ENCODE measurements around the gene ZFR.
"Not testable (repeated sequence)": the region's sequence is repeated elsewhere in the genome, so short reads cannot be mapped to it uniquely, and the experiment has no call there.

Gene ZFR

DNA sequence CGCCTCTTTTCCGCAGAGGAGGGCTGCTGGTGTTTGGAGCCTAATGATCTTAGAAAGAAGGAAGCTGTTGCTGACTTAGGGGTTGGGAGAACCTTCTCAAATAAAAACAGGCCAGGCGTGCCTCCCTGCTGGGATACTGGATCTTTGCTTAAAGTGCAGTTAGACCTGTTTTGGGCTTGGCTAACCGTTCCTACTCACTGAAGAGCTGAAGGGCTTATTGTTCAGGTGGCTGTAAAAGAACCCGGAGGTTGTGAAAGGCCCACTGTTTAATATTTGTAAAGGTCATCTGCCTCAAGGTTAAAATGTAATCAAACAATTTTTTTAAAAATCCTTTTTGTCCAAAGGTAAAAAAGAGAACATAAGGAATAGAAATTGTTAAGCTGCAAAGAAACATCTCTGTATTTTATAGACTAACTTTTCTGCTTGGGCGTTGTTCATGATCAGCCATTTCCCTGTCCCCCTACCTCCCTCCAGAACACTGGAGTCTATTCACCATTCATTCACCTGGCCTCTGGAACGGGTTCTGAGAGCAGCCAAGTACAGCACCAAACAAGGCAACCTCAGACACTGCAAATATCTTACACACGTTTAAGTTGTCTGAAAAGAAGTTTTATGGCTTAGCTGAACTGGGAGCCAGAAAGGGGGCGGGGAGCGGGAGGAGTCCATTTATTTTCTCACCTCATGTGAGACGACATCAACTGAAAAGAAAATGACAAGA lies 113.2 kb downstream of the ZFR start:
- H2AFZ ChIP-seq (ENCODE audit: low read depth, low read length) = no peak overlapping the region
- H3K36me3 ChIP-seq (ENCODE audit: insufficient read depth, low read length) = no peaks in the 10 kb centered on the region
- H3K9me3 ChIP-seq (ENCODE audit: low read length) = no peaks in the 10 kb centered on the region
- H3K27me3 ChIP-seq (ENCODE audit: insufficient read depth, low read length) = no peaks in the 10 kb centered on the region
- peaks cover 5% of the 10 kb centered on the region for H3K4me1 ChIP-seq (ENCODE audit: insufficient read depth, low read length)
- H3K4me3 ChIP-seq (ENCODE audit: low read length) = no peak overlapping the region

DNA sequence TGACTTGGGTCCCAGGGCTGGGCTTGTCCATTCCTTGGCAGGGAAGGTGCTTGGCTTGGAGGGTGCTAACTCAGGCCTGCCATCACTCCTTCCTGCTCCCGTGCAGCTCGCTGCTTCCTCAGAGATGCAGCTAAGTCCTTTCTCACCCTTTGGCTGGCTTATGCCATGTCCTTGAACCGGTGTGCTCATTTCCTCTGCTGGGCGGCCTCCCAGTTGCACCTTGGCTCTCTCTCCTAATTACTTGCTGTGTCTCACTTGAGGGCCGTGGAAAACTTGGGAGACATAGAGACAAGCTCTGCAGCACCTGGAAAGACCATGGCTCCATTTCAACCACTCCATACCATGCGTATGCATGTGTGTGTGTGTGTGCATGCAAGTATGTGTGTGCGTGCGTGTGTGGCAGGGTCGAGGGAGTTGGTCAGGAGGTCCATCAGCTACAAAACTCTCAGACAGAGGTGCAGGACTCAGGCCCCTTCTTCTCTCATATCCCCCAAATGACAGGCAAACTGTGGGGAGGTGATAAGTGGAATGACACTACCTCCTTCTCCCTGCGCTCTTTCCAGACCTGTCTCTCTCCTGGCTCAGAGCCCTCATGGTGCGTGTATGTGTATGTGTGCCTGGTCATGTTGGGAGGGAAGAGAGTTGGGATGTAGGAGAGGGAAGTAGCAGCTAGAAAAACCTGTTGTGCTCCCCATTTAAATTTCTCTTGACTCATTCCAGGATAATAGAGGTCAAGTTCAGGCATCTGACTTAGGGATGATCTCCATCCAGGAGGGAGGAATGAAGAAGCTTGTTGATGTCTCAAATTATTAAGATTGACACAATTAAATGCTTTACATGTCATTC lies 114.2 kb downstream of the ZFR start:
- Histone ChIP-seq H3K4me3 (ENCODE audit: low read length) (no peak overlapping the region), H2AFZ (ENCODE audit: low read depth, low read length) (no peak overlapping the region), H3K4me1 (ENCODE audit: insufficient read depth, low read length) (peaks cover 5% of the 10 kb centered on the region), H3K9me3 (ENCODE audit: low read length) (no peaks in the 10 kb centered on the region), H3K36me3 (ENCODE audit: insufficient read depth, low read length) (no peaks in the 10 kb centered on the region), H3K27me3 (ENCODE audit: insufficient read depth, low read length) (no peaks in the 10 kb centered on the region)

DNA sequence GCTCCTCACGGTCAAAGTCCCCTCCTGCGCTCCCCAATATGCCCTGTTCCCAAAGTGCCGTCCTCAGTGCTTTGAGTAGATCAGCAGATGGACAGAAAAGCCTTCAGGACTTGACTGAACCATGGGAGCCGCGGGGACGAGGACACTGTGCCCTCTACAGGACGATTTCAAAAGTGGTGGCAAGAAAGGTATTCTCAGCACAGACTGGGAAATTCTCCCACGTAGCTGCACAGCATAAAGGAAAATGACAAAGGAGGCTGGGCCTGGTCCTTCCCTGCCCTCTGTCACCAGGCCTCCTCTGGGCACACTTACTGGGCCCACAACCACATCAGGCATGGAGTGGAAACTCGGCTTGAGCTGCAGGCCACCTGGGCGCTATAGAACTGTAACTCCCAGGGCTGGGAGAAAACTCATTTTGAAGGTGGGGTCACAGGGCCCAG lies 115.1 kb downstream of the ZFR start:
- Histone ChIP-seq H2AFZ (ENCODE audit: low read depth, low read length) (no peak overlapping the region), H3K36me3 (ENCODE audit: insufficient read depth, low read length) (no peaks in the 10 kb centered on the region), H3K4me1 (ENCODE audit: insufficient read depth, low read length) (peaks cover 5% of the 10 kb centered on the region), H3K27me3 (ENCODE audit: insufficient read depth, low read length) (no peaks in the 10 kb centered on the region), H3K4me3 (ENCODE audit: low read length) (no peak overlapping the region), H3K9me3 (ENCODE audit: low read length) (no peaks in the 10 kb centered on the region)

DNA sequence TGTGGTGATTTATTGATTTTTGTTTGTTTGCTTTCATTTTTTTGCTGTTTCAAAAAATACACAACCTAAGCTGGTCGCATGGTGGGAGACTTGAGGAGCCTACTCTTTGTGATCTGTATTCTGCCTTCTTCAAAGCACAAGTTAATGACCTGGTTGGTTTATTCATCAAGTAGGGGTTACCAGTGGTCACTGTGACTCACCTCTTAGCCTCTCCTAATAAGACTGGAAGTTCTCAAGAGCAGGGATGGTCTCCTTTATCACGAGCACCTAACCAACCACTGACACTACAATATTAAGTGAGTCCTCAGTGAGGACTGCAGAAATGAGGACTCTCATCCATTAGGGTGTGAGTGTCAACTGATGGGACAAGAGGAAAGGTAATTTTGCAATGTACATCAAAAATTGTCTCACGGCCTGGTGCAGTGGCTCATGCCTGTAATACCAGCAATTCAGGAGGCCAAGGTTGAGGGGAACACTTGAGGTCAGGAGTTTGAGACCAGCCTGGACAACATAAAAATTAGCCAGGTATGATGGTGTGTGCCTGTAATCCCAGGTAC lies 118.2 kb downstream of the ZFR start:
- Histone ChIP-seq H3K4me3 (ENCODE audit: low read length) (no peak overlapping the region), H3K27me3 (ENCODE audit: insufficient read depth, low read length) (no peaks in the 10 kb centered on the region), H3K9me3 (ENCODE audit: low read length) (no peaks in the 10 kb centered on the region), H3K36me3 (ENCODE audit: insufficient read depth, low read length) (no peaks in the 10 kb centered on the region), H2AFZ (ENCODE audit: low read depth, low read length) (no peak overlapping the region), H3K4me1 (ENCODE audit: insufficient read depth, low read length) (peaks cover 5% of the 10 kb centered on the region)

DNA sequence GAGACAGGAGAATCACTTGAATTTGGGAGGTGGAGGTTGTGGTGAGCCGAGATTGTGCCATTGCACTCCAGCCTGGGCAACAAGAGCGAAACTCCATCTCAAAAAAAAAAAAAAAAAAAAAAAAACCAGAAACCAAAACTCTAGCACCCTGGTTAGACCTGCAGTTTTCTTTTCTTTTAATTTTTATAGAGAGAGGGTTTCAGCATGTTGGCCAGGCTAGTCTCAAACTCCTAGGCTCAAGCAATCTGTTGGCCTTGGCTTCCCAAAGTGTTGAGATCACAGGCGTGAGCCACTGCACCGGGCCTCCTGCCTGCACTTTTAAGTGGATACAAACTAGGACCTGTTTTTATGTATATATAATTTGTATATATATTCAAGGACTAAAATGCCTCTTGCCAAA lies 118.9 kb downstream of the ZFR start:
- Histone ChIP-seq H3K36me3 (ENCODE audit: insufficient read depth, low read length) (no peaks in the 10 kb centered on the region), H3K9me3 (ENCODE audit: low read length) (no peaks in the 10 kb centered on the region), H3K4me1 (ENCODE audit: insufficient read depth, low read length) (peaks cover 3% of the 10 kb centered on the region), H3K27me3 (ENCODE audit: insufficient read depth, low read length) (no peaks in the 10 kb centered on the region), H2AFZ (ENCODE audit: low read depth, low read length) (no peak overlapping the region), H3K4me3 (ENCODE audit: low read length) (no peak overlapping the region)

DNA sequence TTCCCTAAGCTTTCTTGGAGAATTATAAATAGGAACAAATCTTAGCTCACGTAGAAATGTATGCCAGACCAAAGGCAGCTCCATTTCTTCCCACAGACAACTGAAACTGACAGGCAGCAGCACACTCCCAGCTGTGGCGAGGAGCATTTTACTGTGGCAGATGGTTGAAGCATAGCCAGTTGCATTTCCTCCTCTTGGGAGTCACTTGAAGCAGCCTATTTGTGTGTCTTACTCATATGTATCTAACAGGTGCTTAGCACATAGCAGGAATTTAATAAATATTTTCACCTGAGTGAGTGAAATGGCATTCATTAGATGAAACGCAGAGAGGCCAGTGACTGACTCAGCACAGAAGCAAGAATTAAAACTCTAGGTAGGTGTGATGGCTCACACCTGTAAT lies 119.5 kb downstream of the ZFR start:
- Histone ChIP-seq H2AFZ (ENCODE audit: low read depth, low read length) (no peak overlapping the region), H3K4me1 (ENCODE audit: insufficient read depth, low read length) (no peaks in the 10 kb centered on the region), H3K9me3 (ENCODE audit: low read length) (no peaks in the 10 kb centered on the region), H3K36me3 (ENCODE audit: insufficient read depth, low read length) (no peaks in the 10 kb centered on the region), H3K27me3 (ENCODE audit: insufficient read depth, low read length) (no peaks in the 10 kb centered on the region), H3K4me3 (ENCODE audit: low read length) (no peak overlapping the region)

DNA sequence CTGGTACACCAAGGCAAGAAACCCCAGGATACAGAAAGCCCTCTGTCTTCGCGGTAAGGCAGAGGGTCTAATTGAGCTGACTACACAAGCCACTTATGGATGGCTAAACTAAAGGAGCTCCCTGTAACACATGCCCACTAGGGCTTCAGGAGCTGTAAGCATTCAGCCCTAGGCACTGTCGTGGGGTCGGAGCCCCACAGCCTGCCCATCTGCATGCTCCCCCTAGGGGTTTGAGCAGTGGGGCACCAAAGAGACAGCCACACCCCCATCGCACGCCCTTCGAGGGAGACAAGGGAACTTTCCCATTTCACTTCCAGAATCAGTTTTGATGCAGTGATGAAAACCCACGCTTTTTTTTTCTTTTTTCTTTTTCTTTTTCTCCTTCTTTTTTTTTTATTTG lies 120.8 kb downstream of the ZFR start:
- H3K4me1 ChIP-seq (ENCODE audit: insufficient read depth, low read length) = no peaks in the 10 kb centered on the region
- H3K27me3 ChIP-seq (ENCODE audit: insufficient read depth, low read length) = no peaks in the 10 kb centered on the region
- no peaks in the 10 kb centered on the region for H3K36me3 ChIP-seq (ENCODE audit: insufficient read depth, low read length)
- no peaks in the 10 kb centered on the region for H3K9me3 ChIP-seq (ENCODE audit: low read length)
- H2AFZ ChIP-seq (ENCODE audit: low read depth, low read length) = no peak overlapping the region
- H3K4me3 ChIP-seq (ENCODE audit: low read length) = no peak overlapping the region

DNA sequence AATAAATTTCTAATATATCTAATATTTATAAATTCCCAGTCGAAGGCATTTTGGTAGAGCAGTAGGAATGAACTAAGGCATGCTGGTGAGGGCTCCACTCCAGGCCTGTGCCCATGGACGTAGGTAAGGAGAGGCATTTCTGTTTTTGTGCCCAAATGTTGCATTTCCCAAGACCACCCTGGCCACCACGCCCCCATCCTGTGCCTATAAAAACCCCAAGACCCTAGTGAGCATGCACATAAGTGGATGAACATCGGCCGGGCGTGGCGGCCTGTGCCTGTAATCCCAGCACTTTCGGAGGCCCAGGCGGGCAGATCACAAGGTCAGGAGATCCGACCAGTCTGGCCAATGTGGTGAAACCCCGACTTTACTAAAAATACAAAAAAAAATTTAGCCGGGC lies 121.7 kb downstream of the ZFR start:
- Histone ChIP-seq H3K4me3 (ENCODE audit: low read length) (no peak overlapping the region), H3K27me3 (ENCODE audit: insufficient read depth, low read length) (no peaks in the 10 kb centered on the region), H2AFZ (ENCODE audit: low read depth, low read length) (no peak overlapping the region), H3K9me3 (ENCODE audit: low read length) (no peaks in the 10 kb centered on the region), H3K36me3 (ENCODE audit: insufficient read depth, low read length) (no peaks in the 10 kb centered on the region), H3K4me1 (ENCODE audit: insufficient read depth, low read length) (no peaks in the 10 kb centered on the region)

DNA sequence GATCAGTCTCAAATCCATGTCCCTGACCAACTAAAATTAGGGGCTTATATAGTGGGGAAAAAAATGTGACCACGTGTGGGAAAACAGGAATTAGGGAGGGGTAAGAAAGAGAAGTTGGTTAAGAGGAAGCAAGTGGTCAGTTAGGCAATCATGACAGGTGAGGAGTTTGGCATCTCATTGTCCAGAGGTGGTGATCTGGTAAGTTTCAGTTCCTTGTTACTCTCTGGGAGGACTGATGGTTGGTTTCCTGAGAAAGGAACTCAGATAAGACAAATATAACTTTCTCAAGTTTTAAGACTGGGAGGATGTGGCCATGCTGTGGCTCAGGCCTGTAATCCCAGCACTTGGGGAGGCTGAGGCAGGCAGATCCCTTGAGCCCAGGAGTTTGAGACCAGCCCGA lies 122.8 kb downstream of the ZFR start:
- H3K27me3 ChIP-seq (ENCODE audit: insufficient read depth, low read length); H3K9me3 ChIP-seq (ENCODE audit: low read length); H3K4me1 ChIP-seq (ENCODE audit: insufficient read depth, low read length); H3K36me3 ChIP-seq (ENCODE audit: insufficient read depth, low read length); H2AFZ ChIP-seq (ENCODE audit: low read depth, low read length); H3K4me3 ChIP-seq (ENCODE audit: low read length): not testable (repeated sequence)

DNA sequence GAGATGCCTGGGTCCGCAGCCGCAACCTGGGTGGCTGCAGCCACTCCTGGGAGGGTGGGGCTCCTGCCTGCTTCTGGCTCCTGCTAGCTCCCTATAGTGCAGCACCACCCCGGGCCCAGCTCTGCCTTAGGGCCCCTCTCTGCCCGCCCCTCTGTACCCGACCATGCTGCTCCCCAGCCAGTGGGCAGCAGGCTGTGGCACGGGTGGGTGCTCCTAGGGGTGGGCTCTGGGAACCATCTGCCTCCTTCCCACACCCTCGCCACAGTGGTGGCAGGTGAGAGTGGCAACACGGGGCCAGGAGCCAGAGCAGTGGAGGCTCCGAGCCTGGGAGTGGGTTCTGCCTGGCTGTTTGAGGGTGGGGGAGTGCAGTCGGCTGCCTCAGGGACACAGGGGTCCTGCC lies 124.0 kb downstream of the ZFR start:
- H3K27me3 ChIP-seq (ENCODE audit: insufficient read depth, low read length) = no peaks in the 10 kb centered on the region
- no peaks in the 10 kb centered on the region for H3K9me3 ChIP-seq (ENCODE audit: low read length)
- no peaks in the 10 kb centered on the region for H3K36me3 ChIP-seq (ENCODE audit: insufficient read depth, low read length)
- no peak overlapping the region for H3K4me3 ChIP-seq (ENCODE audit: low read length)
- no peaks in the 10 kb centered on the region for H3K4me1 ChIP-seq (ENCODE audit: insufficient read depth, low read length)
- no peak overlapping the region for H2AFZ ChIP-seq (ENCODE audit: low read depth, low read length)

DNA sequence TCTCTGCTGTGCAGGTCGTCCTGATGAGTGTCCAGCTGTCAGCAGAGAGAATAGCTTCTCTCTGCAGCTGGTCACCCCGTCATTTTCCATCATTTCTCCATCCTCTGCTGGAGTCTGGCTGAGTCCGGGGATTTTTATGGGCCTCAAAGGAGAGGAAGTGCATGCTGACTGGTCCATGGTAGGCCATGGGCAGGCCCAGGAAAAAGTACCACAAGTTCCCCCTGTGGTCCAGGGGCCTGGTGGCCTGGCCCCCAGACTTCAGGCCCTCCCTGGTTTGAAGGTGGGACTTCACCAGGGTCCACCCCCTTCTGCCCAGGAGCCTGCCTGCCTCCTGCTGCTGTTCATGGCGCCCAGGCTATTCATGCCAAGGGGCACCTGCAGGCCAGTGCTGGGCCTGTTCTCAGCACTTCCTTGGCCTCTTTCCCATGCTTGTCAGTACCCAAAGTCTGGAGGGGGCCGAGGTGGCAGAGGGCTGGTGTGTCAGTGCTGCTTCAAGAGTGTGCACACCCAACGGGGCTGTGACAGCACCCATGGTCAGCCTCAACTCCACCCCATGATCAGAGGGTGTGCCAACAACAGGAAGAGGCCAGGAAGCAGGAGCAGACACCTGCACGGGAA lies 124.5 kb downstream of the ZFR start:
- Histone ChIP-seq H3K9me3 (ENCODE audit: low read length) (no peaks in the 10 kb centered on the region), H3K4me1 (ENCODE audit: insufficient read depth, low read length) (no peaks in the 10 kb centered on the region), H2AFZ (ENCODE audit: low read depth, low read length) (no peak overlapping the region), H3K4me3 (ENCODE audit: low read length) (no peak overlapping the region), H3K27me3 (ENCODE audit: insufficient read depth, low read length) (no peaks in the 10 kb centered on the region), H3K36me3 (ENCODE audit: insufficient read depth, low read length) (no peaks in the 10 kb centered on the region)

DNA sequence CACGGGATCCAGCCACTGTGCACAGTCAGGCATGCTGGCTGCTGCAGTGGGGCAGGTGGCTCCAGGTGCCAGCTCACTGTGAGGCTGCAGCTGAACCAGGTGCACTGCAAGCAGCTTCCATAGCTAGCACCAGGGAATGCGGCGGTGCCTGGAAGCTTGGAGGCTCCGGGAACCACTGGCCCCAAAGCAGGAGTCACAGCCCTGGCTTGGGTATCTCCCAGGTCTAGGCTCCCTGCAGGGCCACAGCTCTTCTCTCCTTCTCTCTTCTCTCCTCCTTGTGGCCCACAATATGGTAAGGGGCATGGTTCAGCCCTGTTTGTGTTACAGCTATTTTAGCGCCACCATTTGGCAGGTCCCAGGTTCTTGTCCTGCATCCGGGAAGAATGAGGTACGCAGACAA lies 125.1 kb downstream of the ZFR start:
- H2AFZ ChIP-seq (ENCODE audit: low read depth, low read length) = no peak overlapping the region
- no peak overlapping the region for H3K4me3 ChIP-seq (ENCODE audit: low read length)
- H3K27me3 ChIP-seq (ENCODE audit: insufficient read depth, low read length) = no peaks in the 10 kb centered on the region
- H3K9me3 ChIP-seq (ENCODE audit: low read length) = no peaks in the 10 kb centered on the region
- H3K36me3 ChIP-seq (ENCODE audit: insufficient read depth, low read length) = no peaks in the 10 kb centered on the region
- no peaks in the 10 kb centered on the region for H3K4me1 ChIP-seq (ENCODE audit: insufficient read depth, low read length)

DNA sequence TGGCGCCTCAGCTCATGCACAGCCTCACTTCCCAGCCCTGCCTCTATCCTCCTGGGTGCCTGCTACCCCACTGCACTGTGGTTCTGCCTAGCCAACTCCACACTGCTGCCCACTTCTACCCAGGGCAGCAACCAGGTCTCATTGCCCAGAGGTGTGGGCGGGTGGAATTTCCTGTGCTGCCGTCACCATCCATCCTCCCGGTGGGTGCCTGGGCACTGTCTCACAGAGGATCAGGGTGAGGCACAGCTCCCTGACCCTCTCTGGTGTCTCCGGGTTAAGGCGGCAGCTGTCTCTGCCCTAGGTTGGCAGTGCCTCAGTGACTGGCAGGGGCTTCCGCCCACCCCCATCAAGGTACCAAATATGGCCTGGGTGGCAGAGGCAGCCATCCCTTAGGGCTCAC lies 127.5 kb downstream of the ZFR start:
- Histone ChIP-seq H3K27me3 (ENCODE audit: insufficient read depth, low read length) (no peaks in the 10 kb centered on the region), H3K4me1 (ENCODE audit: insufficient read depth, low read length) (no peaks in the 10 kb centered on the region), H3K36me3 (ENCODE audit: insufficient read depth, low read length) (no peaks in the 10 kb centered on the region), H2AFZ (ENCODE audit: low read depth, low read length) (no peak overlapping the region), H3K9me3 (ENCODE audit: low read length) (no peaks in the 10 kb centered on the region), H3K4me3 (ENCODE audit: low read length) (no peak overlapping the region)
